Heart right ventricle (tissue), 16 donors: ENCODE measurements around the gene ALDOB. TPM values are rescaled to one million over a fixed set of nuclear protein-coding genes. Genes with fewer than 3 reads are reported as not detected.
A peak's percentile ranks its signal among the peaks of the same experiment; 100 is the strongest.

Experiments
- ATAC-seq, 8 donors: fragments of 200-7000 bp; cut with Tn5 transposase; one replicate each; pipeline ENCODE4 v1.9.1; 2020; ENCODE audit warnings: mild to moderate bottlenecking in 8 of 8, moderate library complexity in 8 of 8, moderate number of reproducible peaks in 1 of 8
- DNase-seq, 2 donors: peaks; one replicate each; pipeline ENCODE4 v3.0.0-alpha.2; 2020
- H3K27ac ChIP-seq, 10 donors: fragments of 200-600 bp; sonication (generic) in 2 of 10; one replicate each; pipeline versions ENCODE4 v1.5.0 to v1.8.0; 2020 to 2022; ENCODE audit warnings: mild to moderate bottlenecking in 3 of 10
- H3K27me3 ChIP-seq, 7 donors: fragments of 200-600 bp; one replicate each; pipeline ENCODE4 v1.8.0; 2021 to 2022; ENCODE audit warnings: mild to moderate bottlenecking in 2 of 7
- H3K36me3 ChIP-seq, 9 donors: fragments of 200-600 bp; sonication (generic) in 1 of 9; one replicate each; pipeline versions ENCODE4 v1.5.0 to v1.8.0; 2020 to 2022; ENCODE audit warnings: mild to moderate bottlenecking in 2 of 9
- H3K4me1 ChIP-seq, 9 donors: fragments of 200-600 bp; sonication (generic) in 1 of 9; one replicate each; pipeline versions ENCODE4 v1.5.0 to v1.8.0; 2020 to 2022; ENCODE audit warnings: mild to moderate bottlenecking in 4 of 9
- H3K4me3 ChIP-seq, 10 donors: fragments of 200-600 bp; sonication (generic) in 2 of 10; one replicate each; pipeline versions ENCODE4 v1.5.0 to v1.8.0; 2020 to 2022; ENCODE audit warnings: mild to moderate bottlenecking in 7 of 10, moderate library complexity in 2 of 10
- H3K9me3 ChIP-seq, 11 donors: fragments of 200-600 bp in 10 of 11; sonication (generic) in 2 of 11; one replicate each; pipeline versions ENCODE4 v1.5.0 to v1.8.0; 2013 to 2022; ENCODE audit warnings: mild to moderate bottlenecking in 2 of 11, control low read depth in 1 of 11, moderate library complexity in 1 of 11
- WGBS, 2 donors: extraction: QIAGEN DNeasy Blood & Tissue Kit; methylation state at CpG; one replicate each; pipeline ENCODE4 v1.1.7; 2013; ENCODE audit warnings: inconsistent platforms in 1 of 2; 5-methylcytosine and 5-hydroxymethylcytosine counted together
- intact Hi-C, 10 donors: fragments of 100-400 bp; cut with DNase I; formaldehyde crosslinking; loops; one replicate each; pipeline versions ENCODE4 v1.11.1 to v1.14.2; 2022
- polyA plus RNA-seq, 2 donors: library from polyadenylated mRNA; stranded (reverse); fragments of 200-250 nt; gene quantifications; one replicate each; pipeline ENCODE4 v1.2.3, GENCODE V29; 2013
- total RNA-seq, 10 donors: library from RNA; stranded (reverse); fragmentation: NEBNext Ultra II Directional in 3 of 10; extraction: Animal tissue kit (Norgen Biotek cat#: 25700) in 3 of 10; gene quantifications; one replicate each; pipeline versions ENCODE4 v1.2.1 to v1.2.4, GENCODE V29; 2021 to 2023
- TF ChIP-seq, protein P1 (sequence below), 9 donors: fragments of 200-600 bp; sonication (generic) in 2 of 9; IDR thresholded peaks; one replicate each; pipeline versions ENCODE4 v1.5.0 to v1.8.0; 2021 to 2022; ENCODE audit warnings: antibody characterized with exemption in 9 of 9, mild to moderate bottlenecking in 5 of 9, moderate library complexity in 1 of 9
- donor health status: Arrhythmogenic right ventricular cardiomyopathy.
- donor health status: ischemic (EF 13 %, LVEDD 7.1; RV severe dilation, severe dysfunction).
- donor health status: healthy with polysubstance abuse.
- donor health status: DM: no; HTN: yes; CAD: no.
- donor health status: DM: no; HTN: no; CAD: no.
- donor health status: ischemic (EF 25% LVEDD 6.9; RV normal size, moderate dysfunction).
- donor health status: ischemic (EF 25% LVEDD 5.7; RV mildly dilated, moderate dysfunction).
- donor health status: healthy.
- donor health status: DM: yes; HTN: yes; CAD: no.
- donor health status: Ischemic cardiomyopathy.
- donor health status: ischemic (EF 35%, LVEDD 5.7; RV mildly dilated, moderate dysfunction).
- donor health status: nonischemic (EF 11% LVEDD 7.7; RV severe dilation, severe dysfunction).
- donor health status: DM: yes; HTN: yes; CAD: no.
- donor health status: PGD.
- donor health status: ischemic (EF 29% LVEDD 5.4; RV normal size, mild dysfunction).
- donor health status: nonischemic (EF 23%, LVEDD 6.1; RV moderate dilation, normal function).

ALDOB gene
- total and polyA plus RNA-seq, 12 donors: 0.17 to 1.4 (median 0.44) TPM; not detected in 2

DNA sequence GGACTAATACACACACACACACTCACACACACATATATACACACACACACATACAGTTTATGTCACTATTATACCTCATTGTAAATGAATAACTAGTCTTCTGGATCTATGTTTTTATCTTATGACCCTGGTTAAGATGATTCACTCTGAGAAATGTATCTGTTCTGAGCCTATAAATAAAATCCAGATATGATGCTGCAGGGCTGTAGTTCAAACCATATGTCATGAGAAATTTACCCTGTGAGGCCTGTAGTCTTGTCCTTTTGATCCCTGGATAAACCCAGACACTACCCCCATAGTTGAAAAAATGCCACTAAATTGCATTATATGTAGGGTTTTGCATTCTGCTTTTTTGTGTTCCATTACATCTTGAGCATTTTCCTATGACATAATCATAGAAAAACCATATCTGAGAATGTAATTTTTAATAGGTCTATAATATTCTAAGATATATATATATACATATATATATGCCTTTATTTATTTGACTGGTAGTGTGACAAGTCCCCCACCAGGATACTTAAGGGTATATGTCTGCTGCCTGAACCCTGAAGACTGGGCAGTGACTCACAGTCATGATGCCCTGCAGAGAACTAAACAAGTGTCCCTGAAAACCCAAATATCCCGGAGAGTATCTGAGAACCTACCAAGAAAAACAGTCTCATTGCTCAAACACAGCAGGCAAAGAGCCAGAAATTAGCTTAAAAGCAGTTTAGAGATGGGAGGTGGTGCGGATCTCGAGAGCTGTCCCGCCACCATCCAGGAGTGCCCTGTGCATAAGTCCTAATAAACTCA lies 18.4 kb upstream of the ALDOB start:
- intact Hi-C loops: no loop called here
- DNase-seq: no peak
- no peak overlapping the region for H3K27ac ChIP-seq

DNA sequence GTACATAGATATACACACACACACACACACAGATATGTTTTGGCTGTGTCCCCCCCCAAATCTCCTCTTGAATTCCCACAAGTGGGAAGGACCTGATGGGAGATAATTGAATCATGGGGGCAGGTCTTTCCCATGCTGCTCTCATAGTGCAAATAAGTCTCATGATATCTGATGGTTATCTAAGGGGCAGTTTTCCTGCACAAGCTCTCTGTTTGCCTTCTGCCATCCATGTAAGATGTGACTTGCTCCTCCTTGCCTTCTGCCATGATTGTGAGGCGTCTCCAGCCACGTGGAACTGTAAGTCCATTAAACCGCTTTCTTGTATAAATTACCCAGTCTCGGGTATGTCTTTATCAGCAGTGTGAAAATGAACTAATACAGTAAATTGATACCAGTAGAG lies 15.9 kb upstream of the ALDOB start:
- no peak for DNase-seq
- Histone ChIP-seq H3K36me3 (no peaks in the 10 kb centered on the region), H3K27me3 (peaks cover 0 to 33% (median 0%) of the 10 kb centered on the region in 7 donors), H3K27ac (no peak overlapping the region), H3K4me1 (peaks cover 0 to 17% (median 6%) of the 10 kb centered on the region in 9 donors), H3K9me3 (no peaks in the 10 kb centered on the region), H3K4me3 (no peak overlapping the region)
- 93 to 95% methylated on average over 4 of the region's 4 CpGs for WGBS, 2 donors
- TF ChIP-seq, protein P1, sequence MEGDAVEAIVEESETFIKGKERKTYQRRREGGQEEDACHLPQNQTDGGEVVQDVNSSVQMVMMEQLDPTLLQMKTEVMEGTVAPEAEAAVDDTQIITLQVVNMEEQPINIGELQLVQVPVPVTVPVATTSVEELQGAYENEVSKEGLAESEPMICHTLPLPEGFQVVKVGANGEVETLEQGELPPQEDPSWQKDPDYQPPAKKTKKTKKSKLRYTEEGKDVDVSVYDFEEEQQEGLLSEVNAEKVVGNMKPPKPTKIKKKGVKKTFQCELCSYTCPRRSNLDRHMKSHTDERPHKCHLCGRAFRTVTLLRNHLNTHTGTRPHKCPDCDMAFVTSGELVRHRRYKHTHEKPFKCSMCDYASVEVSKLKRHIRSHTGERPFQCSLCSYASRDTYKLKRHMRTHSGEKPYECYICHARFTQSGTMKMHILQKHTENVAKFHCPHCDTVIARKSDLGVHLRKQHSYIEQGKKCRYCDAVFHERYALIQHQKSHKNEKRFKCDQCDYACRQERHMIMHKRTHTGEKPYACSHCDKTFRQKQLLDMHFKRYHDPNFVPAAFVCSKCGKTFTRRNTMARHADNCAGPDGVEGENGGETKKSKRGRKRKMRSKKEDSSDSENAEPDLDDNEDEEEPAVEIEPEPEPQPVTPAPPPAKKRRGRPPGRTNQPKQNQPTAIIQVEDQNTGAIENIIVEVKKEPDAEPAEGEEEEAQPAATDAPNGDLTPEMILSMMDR (IDR thresholded peaks at IDR 0.05): no peak
- intact Hi-C loops: no loop called here
- ATAC-seq: no peak

More for the DNA sequence above, 18.4 kb upstream of the ALDOB start:
- H3K4me3 ChIP-seq: no peak overlapping the region
- WGBS, 2 donors: 82 to 84% methylated on average over 4 of the region's 4 CpGs
- TF ChIP-seq, protein P1 (IDR thresholded peaks at IDR 0.05): no peak
- ATAC-seq: no peak
- peaks cover 0 to 22% (median 0%) of the 10 kb centered on the region in 7 donors for H3K27me3 ChIP-seq
- no peaks in the 10 kb centered on the region for H3K9me3 ChIP-seq
- no peaks in the 10 kb centered on the region for H3K36me3 ChIP-seq
- peaks cover 0 to 10% (median 5%) of the 10 kb centered on the region in 9 donors for H3K4me1 ChIP-seq

DNA sequence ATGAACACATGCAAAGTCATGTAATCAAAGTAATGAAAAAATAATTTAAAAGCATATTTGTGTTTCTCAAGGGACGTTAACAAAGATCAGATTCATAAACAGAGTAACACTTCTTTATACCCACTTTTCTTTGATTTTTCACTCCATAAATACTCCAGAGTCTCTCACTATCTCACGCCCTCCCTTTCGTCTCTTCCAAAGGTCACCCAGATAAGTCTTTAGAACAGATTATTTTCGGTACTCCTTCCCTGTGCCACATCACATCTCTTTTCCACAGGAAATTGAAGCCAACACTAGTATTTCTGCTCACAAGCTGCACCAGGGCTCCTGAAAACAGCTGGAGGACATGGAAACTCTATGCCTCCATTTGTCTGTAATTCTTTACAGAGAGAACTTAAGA lies 15.4 kb upstream of the ALDOB start:
- Histone ChIP-seq H3K9me3 (no peaks in the 10 kb centered on the region), H3K4me3 (no peak overlapping the region), H3K27me3 (peaks cover 0 to 33% (median 0%) of the 10 kb centered on the region in 7 donors), H3K4me1 (peaks cover 0 to 17% (median 6%) of the 10 kb centered on the region in 9 donors), H3K27ac (no peak overlapping the region), H3K36me3 (no peaks in the 10 kb centered on the region)
- TF ChIP-seq, protein P1 (IDR thresholded peaks at IDR 0.05): no peak
- DNase-seq (no peak), ATAC-seq (no peak)
- intact Hi-C loops: no loop called here
- 17 to 26% methylated on average over 4 of the region's 4 CpGs for WGBS, 2 donors

DNA sequence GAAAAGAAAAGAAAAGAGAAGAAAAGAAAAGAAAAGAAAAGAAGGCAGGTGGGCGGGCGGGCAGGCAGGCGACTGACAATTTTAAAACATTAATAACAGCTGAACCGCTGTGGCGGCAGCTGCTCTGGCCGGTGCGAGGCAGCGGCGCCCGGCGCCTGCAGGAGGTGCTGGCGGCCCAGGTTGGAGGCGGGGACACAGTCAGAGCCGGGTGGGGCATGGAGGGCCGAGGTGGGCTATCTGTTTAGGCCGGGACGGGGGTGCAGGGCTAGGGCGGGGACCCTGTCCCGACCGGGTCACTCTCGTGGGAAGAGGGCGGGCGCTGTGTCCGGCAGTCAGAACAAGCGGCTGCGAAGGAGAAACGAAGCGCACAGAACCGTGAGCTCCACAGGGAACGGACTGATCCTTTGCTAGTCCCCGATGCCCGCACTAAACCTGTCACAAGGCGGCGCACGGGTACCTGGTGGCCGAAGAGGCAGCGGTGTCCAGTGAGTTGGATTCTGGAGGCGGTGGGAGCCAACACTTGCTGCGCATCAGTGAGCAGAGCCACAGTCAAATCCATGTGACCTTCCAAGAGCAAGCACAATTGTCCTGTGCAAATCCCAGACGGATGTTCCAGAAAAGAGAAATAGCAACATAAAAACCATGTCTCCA lies 13.6 kb upstream of the ALDOB start:
- peak; percentile 61 to 74 for DNase-seq
- Histone ChIP-seq H3K27ac (peak overlapping the region in 8 of 10 donors; percentile 57 to 86 (median 76)), H3K36me3 (no peaks in the 10 kb centered on the region), H3K27me3 (peaks cover 0 to 33% (median 0%) of the 10 kb centered on the region in 7 donors), H3K9me3 (no peaks in the 10 kb centered on the region), H3K4me3 (peak overlapping the region in 9 of 10 donors; percentile 46 to 66 (median 57)), H3K4me1 (peaks cover 0 to 20% (median 7%) of the 10 kb centered on the region in 9 donors)
- intact Hi-C loops: loop anchor here in 3 of 10 donors (2.0 to 5.0 kb wide), 2 partner anchors 47 to 50 kb away; partner anchors contain the start of genes MRPL50 (in 2 of the 3) and ZNF189 (in 2 of the 3)
- peak; percentile 94 to 99 (median 98) for ATAC-seq
- WGBS, 2 donors: 1% methylated on average over 40 of the region's 40 CpGs
- TF ChIP-seq, protein P1 (IDR thresholded peaks at IDR 0.05): peak; percentile 26 to 79 (median 61)
